MM.1S (cell line): Measurements from ENCODE around the gene EED.

Experiments
- CTCF ChIP-seq: fragments of 300-600 bp; sonication (generic); IDR thresholded peaks from 2 replicates; pipeline ENCODE4 v1.5.1; 2016; ENCODE audit warnings: antibody characterized with exemption, low read length, mixed read lengths
- EZH2 ChIP-seq: fragments of 300-600 bp; sonication (generic); optimal IDR thresholded peaks from 2 replicates; pipeline ENCODE3; 2017; ENCODE audit warnings: low read depth, mild to moderate bottlenecking, antibody characterized with exemption, low read length, mixed read lengths
- EZH2phosphoT487 ChIP-seq: fragments of 300-600 bp; sonication (generic); IDR thresholded peaks from 2 replicates; pipeline ENCODE4 v1.6.1; 2018; ENCODE audit warnings: antibody characterized with exemption, low read length

DNA sequence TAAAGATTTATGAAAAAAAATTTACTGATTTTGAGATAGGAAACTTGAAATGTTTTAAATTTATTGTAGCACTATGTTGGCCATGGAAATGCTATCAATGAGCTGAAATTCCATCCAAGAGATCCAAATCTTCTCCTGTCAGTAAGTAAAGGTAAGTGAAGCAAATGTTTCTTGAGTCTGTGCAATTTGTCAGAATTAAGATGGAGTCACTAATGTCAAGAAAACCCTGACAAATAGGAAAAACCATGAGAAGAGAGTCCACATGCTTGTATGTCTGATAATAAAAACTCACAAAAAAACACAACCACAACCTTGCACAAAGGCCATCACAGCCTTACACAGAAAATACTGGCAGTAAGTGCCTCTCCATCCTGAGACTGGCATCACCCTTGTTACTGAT, 12.9 kb downstream of the EED start:
- TF ChIP-seq CTCF: no peak
- no peak for TF ChIP-seq EZH2
- no peak for TF ChIP-seq EZH2phosphoT487
